Spleen (tissue), 11 donors: Measurements from ENCODE around the gene CHKB. TPM values are rescaled to one million over a fixed set of nuclear protein-coding genes. Genes with fewer than 3 reads are reported as not detected.
A peak's percentile ranks its signal among the peaks of the same experiment; 100 is the strongest.

Source experiments
- DNase-seq: peaks from one replicate; pipeline ENCODE4 v3.0.0-alpha.2; 2020
- H3K27ac ChIP-seq, 8 donors: fragments of 200-600 bp; sonication (generic) in 7 of 8; 1 replicate in 4 of 8; 2 replicates in 4 of 8; pipeline versions ENCODE4 v1.5.0 to v1.8.0; 2016 to 2021; ENCODE audit warnings: inconsistent platforms in 4 of 8, mild to moderate bottlenecking in 4 of 8, moderate library complexity in 1 of 8
- H3K27me3 ChIP-seq, 7 donors: fragments of 200-600 bp; sonication (generic) in 6 of 7; replicated peaks in 1 of 7; 1 replicate in 4 of 7; 2 replicates in 3 of 7; pipeline versions ENCODE4 v1.5.0 to v1.8.0; 2016 to 2021; ENCODE audit warnings: inconsistent platforms in 3 of 7, mild to moderate bottlenecking in 1 of 7
- H3K36me3 ChIP-seq, 6 donors: fragments of 200-600 bp; sonication (generic) in 5 of 6; 1 replicate in 4 of 6; 2 replicates in 2 of 6; pipeline versions ENCODE4 v1.5.0 to v1.8.0; 2016 to 2021; ENCODE audit warnings: inconsistent platforms in 2 of 6
- H3K4me1 ChIP-seq, 6 donors: fragments of 200-600 bp; sonication (generic) in 5 of 6; 1 replicate in 3 of 6; 2 replicates in 3 of 6; pipeline versions ENCODE4 v1.5.0 to v1.8.0; 2016 to 2021; ENCODE audit warnings: inconsistent platforms in 3 of 6
- H3K4me3 ChIP-seq, 8 donors: fragments of 200-600 bp; sonication (generic) in 7 of 8; 1 replicate in 4 of 8; 2 replicates in 4 of 8; pipeline versions ENCODE4 v1.5.0 to v1.8.0; 2016 to 2021; ENCODE audit warnings: inconsistent platforms in 4 of 8, mild to moderate bottlenecking in 4 of 8, moderate library complexity in 2 of 8
- H3K9me3 ChIP-seq, 8 donors: fragments of 200-600 bp; sonication (generic) in 7 of 8; 1 replicate in 4 of 8; 2 replicates in 4 of 8; pipeline versions ENCODE4 v1.5.0 to v1.8.0; 2016 to 2021; ENCODE audit warnings: inconsistent platforms in 4 of 8
- CTCF ChIP-seq, 11 experiments: fragments of 200-600 bp in 7 of 11; fragments of 450-650 bp in 4 of 11; sonication (generic) in 4 of 11; IDR thresholded peaks in 8 of 11; conservative IDR thresholded peaks in 3 of 11; 1 replicate in 7 of 11; 2 replicates in 4 of 11; pipeline versions ENCODE4 v1.4.0 to v1.8.0; 2016 to 2021; ENCODE audit warnings: antibody characterized with exemption in 11 of 11, inconsistent platforms in 4 of 11, mild to moderate bottlenecking in 1 of 11
- POLR2A ChIP-seq, 3 donors: fragments of 450-650 bp; IDR thresholded peaks; one replicate each; pipeline ENCODE4 v1.5.1; 2017; ENCODE audit warnings: antibody characterized with exemption in 3 of 3, mild to moderate bottlenecking in 1 of 3
- POLR2AphosphoS5 ChIP-seq, 3 donors: sonication (generic); formaldehyde crosslinking; IDR thresholded peaks; one replicate each; pipeline ENCODE4 v1.5.1; 2017; ENCODE audit warnings: antibody characterized with exemption in 3 of 3
- WGBS, 5 donors: extraction: QIAGEN DNeasy Blood & Tissue Kit in 3 of 5; methylation state at CpG; one replicate each; pipeline versions ENCODE4 v1.1.5 to v1.1.7; 2013 to 2018; 5-methylcytosine and 5-hydroxymethylcytosine counted together
- intact Hi-C: fragments of 100-400 bp; cut with DNase I; formaldehyde crosslinking; loops from one replicate; pipeline ENCODE4 v1.15.0; 2023; ENCODE audit warnings: low total_unique reads
- polyA plus RNA-seq, 3 donors: library from polyadenylated mRNA; stranded (reverse); fragments of 200-250 nt; gene quantifications; one replicate each; pipeline ENCODE4 v1.2.1, GENCODE V29; 2013
- total RNA-seq, 7 donors: library from RNA; depleted of rRNA in 3 of 7; stranded (reverse); fragments of >200 nt in 3 of 7; fragmentation: NEBNext Ultra II Directional in 4 of 7; extraction: Animal tissue kit (Norgen Biotek cat#: 25700) in 4 of 7; gene quantifications; one replicate each; pipeline versions ENCODE4 v1.1.0 to v1.2.1, GENCODE V29; 2016 to 2021
- donor health status: healthy with polysubstance abuse.
- donor health status: DM: no; HTN: no; CAD: no; lungs with moderate emphysema.
- donor health status: DM: no; HTN: no; CAD: no.
- donor health status: Bipolar disorder and iron deficiency.
- donor health status: healthy.
- donor health status: DM: no; HTN: no; CAD: no.
- donor health status: DM: yes; HTN: yes; CAD: no.

Gene CHKB
- total and polyA plus RNA-seq, 10 donors = 94.4 to 502 (median 129) TPM

- Histone ChIP-seq H3K36me3 (peaks cover 0 to under 1% (median 0%) of the 10 kb centered on the region in 6 donors), H3K4me1 (peaks cover 5 to 24% (median 17%) of the 10 kb centered on the region in 6 donors), H3K27me3 (no peaks in the 10 kb centered on the region), H3K9me3 (no peaks in the 10 kb centered on the region), H3K27ac (no peak overlapping the region), H3K4me3 (no peak overlapping the region)
- peak; percentile 30 for DNase-seq
- WGBS, 5 donors = 73 to 96% (median 82%) methylated on average over 5 of the region's 5 CpGs
- intact Hi-C loops = no loop called here
- TF ChIP-seq POLR2A (IDR thresholded peaks at IDR 0.05) = no peak
- no peak for TF ChIP-seq CTCF (IDR thresholded peaks at IDR 0.05 in 8 of 11, conservative IDR thresholded peaks at IDR 0.05 in 3 of 11)
- no peak for TF ChIP-seq POLR2AphosphoS5 (IDR thresholded peaks at IDR 0.05)
These were observed 3.8 kb upstream of the CHKB start for GRCh38 chr22:50586416-50586815.

- Histone ChIP-seq H3K4me3 (no peak overlapping the region), H3K27ac (no peak overlapping the region), H3K9me3 (no peaks in the 10 kb centered on the region), H3K36me3 (peaks cover 0 to 7% (median 3%) of the 10 kb centered on the region in 6 donors), H3K27me3 (no peaks in the 10 kb centered on the region), H3K4me1 (peaks cover 5 to 30% (median 23%) of the 10 kb centered on the region in 6 donors)
- TF ChIP-seq POLR2AphosphoS5 (IDR thresholded peaks at IDR 0.05) (no peak), POLR2A (IDR thresholded peaks at IDR 0.05) (no peak), CTCF (IDR thresholded peaks at IDR 0.05 in 8 of 11, conservative IDR thresholded peaks at IDR 0.05 in 3 of 11) (no peak)
- 86 to 93% (median 91%) methylated on average over 8 of the region's 8 CpGs for WGBS, 5 donors
- peak; percentile 29 for DNase-seq
- intact Hi-C loops = no loop called here
These were observed 3.1 kb upstream of the CHKB start for GRCh38 chr22:50585781-50586180.

GRCh38 chr22:50585238-50585637 lies 2.6 kb upstream of the CHKB start:
- 87 to 97% (median 93%) methylated on average over 3 of the region's 3 CpGs for WGBS, 5 donors
- TF ChIP-seq POLR2A (IDR thresholded peaks at IDR 0.05) (no peak), POLR2AphosphoS5 (IDR thresholded peaks at IDR 0.05) (no peak), CTCF (IDR thresholded peaks at IDR 0.05 in 8 of 11, conservative IDR thresholded peaks at IDR 0.05 in 3 of 11) (no peak)
- peak; percentile 37 for DNase-seq
- Histone ChIP-seq H3K27me3 (no peaks in the 10 kb centered on the region), H3K27ac (no peak overlapping the region), H3K4me3 (no peak overlapping the region), H3K9me3 (no peaks in the 10 kb centered on the region), H3K36me3 (peaks cover 0 to 12% (median 5%) of the 10 kb centered on the region in 6 donors), H3K4me1 (peaks cover 5 to 36% (median 25%) of the 10 kb centered on the region in 6 donors)
- intact Hi-C loops = no loop called here

- H3K27ac ChIP-seq = no peak overlapping the region
- intact Hi-C loops = no loop called here
- DNase-seq = peak; percentile 56
These were observed 1.8 kb upstream of the CHKB start for GRCh38 chr22:50584106-50585096.

More at GRCh38 chr22:50584106-50585096, 1.8 kb upstream of the CHKB start:
- H3K36me3 ChIP-seq = peaks cover 0 to 21% (median 11%) of the 10 kb centered on the region in 6 donors
- WGBS, 5 donors = 94 to 96% (median 96%) methylated on average over 23 of the region's 23 CpGs
- TF ChIP-seq POLR2AphosphoS5 (IDR thresholded peaks at IDR 0.05) (no peak), POLR2A (IDR thresholded peaks at IDR 0.05) (no peak), CTCF (IDR thresholded peaks at IDR 0.05 in 8 of 11, conservative IDR thresholded peaks at IDR 0.05 in 3 of 11) (no peak)
- H3K27me3 ChIP-seq = no peaks in the 10 kb centered on the region
- H3K4me1 ChIP-seq = peaks cover 5 to 44% (median 25%) of the 10 kb centered on the region in 6 donors
- H3K9me3 ChIP-seq = no peaks in the 10 kb centered on the region
- no peak overlapping the region for H3K4me3 ChIP-seq
